B cell (primary cell): ENCODE data around the gene TMC3. TPM values are rescaled to one million over a fixed set of nuclear protein-coding genes. Genes with fewer than 3 reads are reported as not detected.

Source experiments
- ATAC-seq: fragments of 200-7000 bp; cut with Tn5 transposase; one replicate; pipeline ENCODE4 v1.10.0; 2021; ENCODE audit warnings: low read depth, mild to moderate bottlenecking, moderate number of reproducible peaks, moderate library complexity
- CTCF ChIA-PET: fragments of 350-600 bp; sonication (Branson Sonifier 250); formaldehyde crosslinking; loops from one replicate; lab custom pipeline; 2021; ENCODE audit warnings: antibody characterized with exemption, inconsistent platforms; lab: Charles Lee
- POLR2A ChIA-PET: fragments of 350-600 bp; sonication (Branson Sonifier 250); formaldehyde crosslinking; loops from one replicate; lab custom pipeline; 2021; ENCODE audit warnings: antibody characterized with exemption; lab: Charles Lee
- DNase-seq: peaks from one replicate; pipeline ENCODE4 v3.0.0; 2013
- H2AFZ ChIP-seq: 2 replicates; pipeline ENCODE4 v1.6.1; 2012; ENCODE audit warnings: mild to moderate bottlenecking, low read depth, low read length; ENCODE audit not compliant: insufficient read depth, poor library complexity, severe bottlenecking
- H3K27ac ChIP-seq, 2 donors: 1 replicate in 1 of 2; 2 replicates in 1 of 2; pipeline ENCODE4 v1.5.1; 2012 to 2013; ENCODE audit warnings: low read length in 2 of 2, mild to moderate bottlenecking in 2 of 2, moderate library complexity in 1 of 2
- H3K27me3 ChIP-seq, 4 experiments: fragments of 200-600 bp in 1 of 4; sonication (generic) in 1 of 4; replicated peaks in 1 of 4; 1 replicate in 2 of 4; 2 replicates in 2 of 4; pipeline versions ENCODE4 v1.6.1 to v1.7.0; 2013 to 2016; ENCODE audit warnings: low read length in 3 of 4, mild to moderate bottlenecking in 2 of 4, mixed read lengths in 1 of 4, moderate library complexity in 1 of 4; ENCODE audit not compliant: insufficient read depth in 4 of 4, control insufficient read depth in 3 of 4; ENCODE audit errors: control extremely low read depth in 1 of 4
- H3K36me3 ChIP-seq, 2 experiments: replicated peaks in 1 of 2; 1 replicate in 1 of 2; 2 replicates in 1 of 2; pipeline versions ENCODE4 v1.6.1 to v1.7.1; 2013; ENCODE audit warnings: low read length in 1 of 2; ENCODE audit not compliant: insufficient read depth in 2 of 2, control insufficient read depth in 1 of 2; ENCODE audit errors: control extremely low read depth in 1 of 2, extremely low read depth in 1 of 2
- H3K4me1 ChIP-seq, 2 donors: fragments of 200-600 bp in 1 of 2; sonication (generic) in 1 of 2; 1 replicate in 1 of 2; 2 replicates in 1 of 2; pipeline versions ENCODE4 v1.5.1 to v1.6.1; 2013 to 2017; ENCODE audit warnings: low read length in 2 of 2; ENCODE audit not compliant: control insufficient read depth in 2 of 2, insufficient read depth in 2 of 2
- H3K4me2 ChIP-seq: replicated peaks from 2 replicates; pipeline ENCODE3; 2012; ENCODE audit warnings: mild to moderate bottlenecking, low read depth, low read length; ENCODE audit not compliant: poor library complexity, severe bottlenecking
- H3K4me3 ChIP-seq, 5 experiments: fragments of 200-600 bp in 1 of 5; sonication (generic) in 1 of 5; 1 replicate in 3 of 5; 2 replicates in 2 of 5; pipeline versions ENCODE4 v1.5.1 to v1.7.0; 2011 to 2016; ENCODE audit warnings: low read length in 4 of 5, mild to moderate bottlenecking in 4 of 5, low read depth in 2 of 5, control low read depth in 1 of 5, moderate library complexity in 1 of 5; ENCODE audit not compliant: insufficient read depth in 1 of 5; ENCODE audit errors: control extremely low read depth in 1 of 5, extremely low read depth in 1 of 5
- H3K79me2 ChIP-seq: fragments of 200-600 bp; sonication (generic); one replicate; pipeline ENCODE4 v1.6.0; 2016; ENCODE audit warnings: low read length; ENCODE audit not compliant: control insufficient read depth, insufficient read depth
- H3K9ac ChIP-seq: fragments of 200-600 bp; sonication (generic); 2 replicates; pipeline ENCODE4 v1.6.1; 2017; ENCODE audit warnings: mild to moderate bottlenecking, low read length, moderate library complexity
- H3K9me3 ChIP-seq, 3 donors: one replicate each; pipeline versions ENCODE4 v1.6.1 to v1.7.1; 2013; ENCODE audit warnings: low read length in 2 of 3; ENCODE audit not compliant: control insufficient read depth in 2 of 3, insufficient read depth in 1 of 3; ENCODE audit errors: control extremely low read depth in 1 of 3
- H4K20me1 ChIP-seq: 2 replicates; pipeline ENCODE4 v1.6.0; 2012; ENCODE audit warnings: mild to moderate bottlenecking, low read length; ENCODE audit not compliant: insufficient read depth, control insufficient read depth, poor library complexity, severe bottlenecking
- H3K27ac Mint-ChIP-seq: one replicate; pipeline ENCODE4 v1.8.0; 2021; ENCODE audit warnings: mixed read lengths
- H3K27me3 Mint-ChIP-seq: one replicate; pipeline ENCODE4 v1.8.0; 2021; ENCODE audit warnings: mixed read lengths
- H3K4me1 Mint-ChIP-seq: one replicate; pipeline ENCODE4 v1.8.0; 2021; ENCODE audit warnings: mixed read lengths
- H3K4me3 Mint-ChIP-seq: one replicate; pipeline ENCODE4 v1.8.0; 2021; ENCODE audit warnings: mixed read lengths
- H3K9me3 Mint-ChIP-seq: one replicate; pipeline ENCODE4 v1.8.0; 2022; ENCODE audit warnings: mixed read lengths; ENCODE audit not compliant: insufficient read depth
- CTCF ChIP-seq: fragments of 200-600 bp; IDR thresholded peaks from one replicate; pipeline ENCODE4 v1.8.0; 2022; ENCODE audit warnings: antibody characterized with exemption, mild to moderate bottlenecking
- EZH2 ChIP-seq: IDR thresholded peaks from 2 replicates; pipeline ENCODE4 v1.6.1; 2012; ENCODE audit warnings: borderline replicate concordance, low read depth, mild to moderate bottlenecking, moderate library complexity, low read length; ENCODE audit not compliant: insufficient read depth, poor library complexity, severe bottlenecking
- WGBS: methylation state at CpG from one replicate; pipeline ENCODE4 v1.1.5; 2013; ENCODE audit warnings: missing lambda C conversion rate; ENCODE audit not compliant: insufficient coverage; 5-methylcytosine and 5-hydroxymethylcytosine counted together
- intact Hi-C: fragments of 100-400 bp; cut with micrococcal nuclease; formaldehyde crosslinking; loops from one replicate; pipeline ENCODE4 v1.10.0; 2022
- polyA plus RNA-seq: library from polyadenylated mRNA; depleted of rRNA; stranded (reverse); fragments of >200 nt; gene quantifications from 2 replicates; pipeline ENCODE4 v1.2.3, GENCODE V29; 2012
- total RNA-seq, 2 donors: library from RNA; stranded (reverse); fragments of 120-200 nt in 1 of 2; gene quantifications; 1 replicate in 1 of 2; 2 replicates in 1 of 2; pipeline versions ENCODE4 v1.2.3 to v1.2.4, GENCODE V29; 2013 to 2022

The TMC3 gene
- total and polyA plus RNA-seq, 2 donors (not counting 1 experiment from before 2014, with no cell fraction given), result not detected

- H3K4me1 ChIP-seq, result peaks cover 53 to 82% of the 10 kb centered on the region in 2 donors
- H3K79me2 ChIP-seq, result peaks cover 92% of the 10 kb centered on the region
- POLR2A ChIA-PET, result interaction anchor here (0.7 to 6.9 kb wide), 6 partner anchors 9 to 193 kb away, joined by 4 to 63 read pairs (median 10); partner anchors contain the start of gene STARD5
- H3K36me3 ChIP-seq, result peaks cover 11 to 26% of the 10 kb centered on the region in 2 experiments
- peak overlapping the region; percentile 93 for H3K4me2 ChIP-seq
- no peaks in the 10 kb centered on the region for H3K27me3 Mint-ChIP-seq
- peak overlapping the region; percentile 95 for H3K9ac ChIP-seq
- H3K4me3 ChIP-seq, result peak overlapping the region; percentile 64 to 86 (median 79)
- 8% methylated on average over 5 of the region's 9 CpGs for WGBS
- H3K27ac Mint-ChIP-seq, result peak overlapping the region; percentile 98
- H3K27me3 ChIP-seq, result no peaks in the 10 kb centered on the region
- peak; percentile 94 for DNase-seq
- no peak overlapping the region for H2AFZ ChIP-seq
- peak; percentile 69 for ATAC-seq
- peak overlapping the region; percentile 100 for H3K4me3 Mint-ChIP-seq
- H3K9me3 Mint-ChIP-seq, result no peaks in the 10 kb centered on the region
- no peaks in the 10 kb centered on the region for H3K9me3 ChIP-seq
- intact Hi-C loops, result loop anchor here (1.0 to 2.0 kb wide), 4 partner anchors 8 to 293 kb away; partner anchors contain the start of gene TLNRD1
- H3K27ac ChIP-seq, result peak overlapping the region; percentile 95 to 98
- peaks cover 90% of the 10 kb centered on the region for H3K4me1 Mint-ChIP-seq
- H4K20me1 ChIP-seq, result peaks cover under 1% of the 10 kb centered on the region
- no peak for TF ChIP-seq CTCF
- CTCF ChIA-PET, result interaction anchor here (0.9 to 8.7 kb wide), 8 partner anchors 9 to 107 kb away, joined by 3 to 146 read pairs (median 52); no protein-coding TSS in a partner anchor
Measured at GRCh38 chr15:81293728-81294515, 80.1 kb downstream of the TMC3 start.

- Histone ChIP-seq H3K4me2 (peak overlapping the region; percentile 93), H2AFZ (peak overlapping the region; percentile 38), H3K36me3 (peaks cover 4 to 14% of the 10 kb centered on the region in 2 experiments), H3K9ac (peak overlapping the region; percentile 95), H3K4me3 (peak overlapping the region; percentile 64 to 86 (median 79)), H3K4me1 (peaks cover 66 to 84% of the 10 kb centered on the region in 2 donors), H3K27ac (peak overlapping the region; percentile 95 to 98), H3K79me2 (peaks cover 88% of the 10 kb centered on the region), H3K27me3 (no peaks in the 10 kb centered on the region), H4K20me1 (no peaks in the 10 kb centered on the region), H3K9me3 (no peaks in the 10 kb centered on the region)
- Mint-ChIP-seq H3K27ac (peak overlapping the region; percentile 98), H3K4me3 (peak overlapping the region; percentile 100), H3K4me1 (peaks cover 91% of the 10 kb centered on the region), H3K27me3 (no peaks in the 10 kb centered on the region), H3K9me3 (no peaks in the 10 kb centered on the region)
- TF ChIP-seq EZH2, result no peak
- no peak for TF ChIP-seq CTCF
- ChIA-PET POLR2A (interaction anchor here (1.5 to 6.9 kb wide), 7 partner anchors 10 to 34 kb away, joined by 3 to 63 read pairs (median 13); partner anchors contain the start of gene STARD5), CTCF (interaction anchor here (0.7 to 8.7 kb wide), 8 partner anchors 11 to 43 kb away, joined by 3 to 146 read pairs (median 52); no protein-coding TSS in a partner anchor)
- WGBS, result 0% methylated on average over 9 of the region's 12 CpGs
- peak; percentile 92 for DNase-seq
- peak; percentile 56 for ATAC-seq
- intact Hi-C loops, result loop anchor here (1.0 to 2.0 kb wide), 6 partner anchors 8 to 292 kb away; partner anchors contain the start of genes STARD5 and TLNRD1
Measured at GRCh38 chr15:81292523-81293001, 81.5 kb downstream of the TMC3 start.
